ENCODE data around the gene MPP7. TPM values are rescaled to one million over a fixed set of nuclear protein-coding genes. Genes with fewer than 3 reads are reported as not detected.

Gene MPP7
- total RNA-seq, 1 experiment from 2014 or later, result 0.55 TPM

DNA sequence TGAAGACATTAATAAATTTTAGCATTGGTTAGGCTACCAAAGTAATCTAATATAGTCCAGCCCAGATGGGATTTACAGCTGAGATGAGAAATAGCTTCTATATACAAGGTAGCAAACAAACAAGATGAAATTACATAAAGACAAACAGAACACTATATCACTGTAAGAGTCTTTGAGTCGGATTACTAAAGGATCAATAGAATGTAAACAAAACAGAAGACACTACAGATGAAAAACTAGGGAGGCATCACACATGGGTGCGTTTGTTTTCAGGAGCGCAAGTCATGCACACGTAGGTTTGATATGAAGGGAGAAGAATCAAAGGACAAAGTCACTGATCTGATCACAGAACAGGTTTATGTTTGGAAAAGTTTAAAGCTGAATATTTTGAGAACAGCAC is 26.5 kb downstream of the MPP7 start:
- Histone ChIP-seq H2AFZ (no peak overlapping the region), H3K27me3 (ENCODE audit: insufficient read depth, low read depth) (no peaks in the 10 kb centered on the region), H3K27ac (no peak overlapping the region), H3K9me3 (ENCODE audit: insufficient read depth, low read depth) (no peaks in the 10 kb centered on the region), H3K36me3 (ENCODE audit: low read depth) (no peaks in the 10 kb centered on the region), H3K4me3 (no peak overlapping the region), H3K4me2 (no peak overlapping the region), H3K9me2 (ENCODE audit: insufficient read depth) (no peaks in the 10 kb centered on the region), H3K79me2 (ENCODE audit: low read depth) (no peaks in the 10 kb centered on the region), H3F3A (ENCODE audit: insufficient read depth, low read depth) (no peaks in the 10 kb centered on the region), H3K4me1 (replicated peaks; ENCODE audit: insufficient read depth) (no peaks in the 10 kb centered on the region), H4K20me1 (ENCODE audit: insufficient read depth) (no peaks in the 10 kb centered on the region)
- no peak for DNase-seq
- POLR2A ChIA-PET (ENCODE audit: unreplicated experiment), result no interaction called here
- TF ChIP-seq EZH2 (IDR thresholded peaks at IDR 0.05; ENCODE audit: low read depth), result no peak
- no peak for TF ChIP-seq CTCF (conservative IDR thresholded peaks at IDR 0.05)
- CTCF ChIA-PET, result no interaction called here
- intact Hi-C loops (cut with micrococcal nuclease; ENCODE audit: unreplicated experiment), result no loop called here
- no TSS peak for BruUV-seq (replicated peaks)

DNA sequence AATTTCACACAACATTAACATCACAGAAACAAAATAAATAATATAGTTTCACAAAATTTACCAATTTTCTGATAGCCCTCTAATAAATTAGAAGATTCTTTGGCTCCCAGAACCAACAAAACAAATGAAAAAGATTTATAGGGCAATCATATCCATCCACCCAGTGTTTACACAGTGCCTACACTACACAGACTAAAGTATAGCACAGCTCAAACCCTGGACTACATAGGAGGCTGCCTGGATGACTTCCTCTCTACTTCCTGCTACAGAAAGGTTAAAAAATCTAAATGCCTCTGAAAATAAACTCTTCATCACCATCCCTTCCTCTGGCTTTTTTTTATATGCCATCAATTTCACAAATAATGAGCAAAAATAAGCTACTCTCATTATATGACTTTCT is 28.4 kb downstream of the MPP7 start:
- H3K9me3 ChIP-seq (ENCODE audit: insufficient read depth, low read depth), result no peaks in the 10 kb centered on the region
- TF ChIP-seq EZH2 (IDR thresholded peaks at IDR 0.05; ENCODE audit: low read depth), result no peak
- TF ChIP-seq CTCF (conservative IDR thresholded peaks at IDR 0.05), result no peak
- H3K79me2 ChIP-seq (ENCODE audit: low read depth), result no peaks in the 10 kb centered on the region
- no peak overlapping the region for H3K27ac ChIP-seq
- H3K4me2 ChIP-seq, result no peak overlapping the region
- no peaks in the 10 kb centered on the region for H3K27me3 ChIP-seq (ENCODE audit: insufficient read depth, low read depth)
- no TSS peak for BruUV-seq (replicated peaks)
- H2AFZ ChIP-seq, result no peak overlapping the region
- H3F3A ChIP-seq (ENCODE audit: insufficient read depth, low read depth), result no peaks in the 10 kb centered on the region
- no peaks in the 10 kb centered on the region for H3K36me3 ChIP-seq (ENCODE audit: low read depth)
- H3K4me1 ChIP-seq (replicated peaks; ENCODE audit: insufficient read depth), result no peaks in the 10 kb centered on the region
- no peaks in the 10 kb centered on the region for H4K20me1 ChIP-seq (ENCODE audit: insufficient read depth)
- ChIA-PET POLR2A (ENCODE audit: unreplicated experiment) (no interaction called here), CTCF (no interaction called here)
- no peak overlapping the region for H3K4me3 ChIP-seq
- H3K9me2 ChIP-seq (ENCODE audit: insufficient read depth), result no peaks in the 10 kb centered on the region
- DNase-seq, result no peak
- intact Hi-C loops (cut with micrococcal nuclease; ENCODE audit: unreplicated experiment), result no loop called here

DNA sequence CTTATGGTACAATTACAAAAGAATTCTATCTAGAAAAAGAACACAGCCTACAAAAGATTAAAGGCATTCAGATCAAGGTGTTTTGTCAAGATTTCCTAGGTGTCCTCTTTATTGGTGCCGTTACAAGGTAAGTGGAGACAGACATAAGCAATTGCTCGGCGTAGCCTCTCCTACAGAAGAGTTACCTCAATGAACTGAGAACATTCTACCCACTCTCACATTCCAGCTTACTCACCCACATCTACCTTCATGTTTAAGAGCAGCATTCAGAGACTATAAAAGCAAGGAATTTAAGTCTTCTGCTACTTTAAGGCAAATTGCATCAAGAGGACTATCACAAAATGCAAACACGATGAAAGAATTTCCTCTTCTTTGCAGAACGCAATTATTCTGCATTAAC is 29.5 kb downstream of the MPP7 start:
- Histone ChIP-seq H3K4me1 (replicated peaks; ENCODE audit: insufficient read depth) (no peaks in the 10 kb centered on the region), H3K9me2 (ENCODE audit: insufficient read depth) (no peaks in the 10 kb centered on the region), H3K27me3 (ENCODE audit: insufficient read depth, low read depth) (no peaks in the 10 kb centered on the region), H3K27ac (no peak overlapping the region), H3K36me3 (ENCODE audit: low read depth) (no peaks in the 10 kb centered on the region), H3K79me2 (ENCODE audit: low read depth) (no peaks in the 10 kb centered on the region), H2AFZ (no peak overlapping the region), H3K4me2 (no peak overlapping the region), H3F3A (ENCODE audit: insufficient read depth, low read depth) (no peaks in the 10 kb centered on the region), H3K4me3 (no peak overlapping the region), H3K9me3 (ENCODE audit: insufficient read depth, low read depth) (no peaks in the 10 kb centered on the region), H4K20me1 (ENCODE audit: insufficient read depth) (no peaks in the 10 kb centered on the region)
- DNase-seq, result no peak
- intact Hi-C loops (cut with micrococcal nuclease; ENCODE audit: unreplicated experiment), result no loop called here
- TF ChIP-seq EZH2 (IDR thresholded peaks at IDR 0.05; ENCODE audit: low read depth) (no peak), CTCF (conservative IDR thresholded peaks at IDR 0.05) (no peak)
- POLR2A ChIA-PET (ENCODE audit: unreplicated experiment), result no interaction called here
- BruUV-seq (replicated peaks), result no TSS peak
- CTCF ChIA-PET, result no interaction called here

Measured in PC-9 (cell line).